ENCODE measurements around the gene LMAN2.

The LMAN2 gene

GRCh38 chr5:177349762-177350161 is 1.7 kb downstream of the LMAN2 start:
- Histone ChIP-seq H4K20me1 (ENCODE audit: insufficient read depth, low read length) (no peaks in the 10 kb centered on the region), H3K79me2 (ENCODE audit: insufficient read depth, low read length) (peaks cover 58% of the 10 kb centered on the region), H3K9me2 (ENCODE audit: low read depth, low read length) (no peaks in the 10 kb centered on the region), H3K4me1 (ENCODE audit: insufficient read depth, low read length, severe bottlenecking) (peaks cover 45% of the 10 kb centered on the region), H3K9me3 (ENCODE audit: low read length) (no peaks in the 10 kb centered on the region), H3K27me3 (ENCODE audit: insufficient read depth, low read length) (no peaks in the 10 kb centered on the region), H3K4me3 (ENCODE audit: low read depth, low read length, poor library complexity, severe bottlenecking) (peak overlapping the region; percentile 98), H3K27ac (ENCODE audit: low read depth, low read length, poor library complexity, severe bottlenecking) (no peak overlapping the region), H3F3A (ENCODE audit: insufficient read depth, low read length) (no peaks in the 10 kb centered on the region), H3K9ac (ENCODE audit: low read length) (peak overlapping the region; percentile 97; the same call in 1 of the 2 replicates), H2AFZ (ENCODE audit: low read length) (no peak overlapping the region), H3K4me2 (ENCODE audit: low read length) (peak overlapping the region; percentile 77), H3K36me3 (ENCODE audit: insufficient read depth, low read length) (peaks cover 35% of the 10 kb centered on the region; the same call in 1 of the 2 replicates)
- no peak for TF ChIP-seq EZH2 (IDR thresholded peaks at IDR 0.05; ENCODE audit: borderline replicate concordance, low read length)
- TF ChIP-seq CTCF (IDR thresholded peaks at IDR 0.05; ENCODE audit: low read length), result no peak

- Histone ChIP-seq H3K4me3 (ENCODE audit: low read depth, low read length, poor library complexity, severe bottlenecking) (peak overlapping the region; percentile 98), H3K4me2 (ENCODE audit: low read length) (peak overlapping the region; percentile 77), H3K4me1 (ENCODE audit: insufficient read depth, low read length, severe bottlenecking) (peaks cover 45% of the 10 kb centered on the region), H2AFZ (ENCODE audit: low read length) (no peak overlapping the region), H3K27ac (ENCODE audit: low read depth, low read length, poor library complexity, severe bottlenecking) (no peak overlapping the region), H4K20me1 (ENCODE audit: insufficient read depth, low read length) (no peaks in the 10 kb centered on the region), H3K79me2 (ENCODE audit: insufficient read depth, low read length) (peaks cover 58% of the 10 kb centered on the region), H3K9me3 (ENCODE audit: low read length) (no peaks in the 10 kb centered on the region), H3K36me3 (ENCODE audit: insufficient read depth, low read length) (peaks cover 37% of the 10 kb centered on the region; the same call in 1 of the 2 replicates), H3K9ac (ENCODE audit: low read length) (peak overlapping the region; percentile 37; the same call in 1 of the 2 replicates), H3F3A (ENCODE audit: insufficient read depth, low read length) (no peaks in the 10 kb centered on the region), H3K27me3 (ENCODE audit: insufficient read depth, low read length) (no peaks in the 10 kb centered on the region), H3K9me2 (ENCODE audit: low read depth, low read length) (no peaks in the 10 kb centered on the region)
- TF ChIP-seq EZH2 (IDR thresholded peaks at IDR 0.05; ENCODE audit: borderline replicate concordance, low read length) (no peak), CTCF (IDR thresholded peaks at IDR 0.05; ENCODE audit: low read length) (no peak)
These were observed 2.2 kb downstream of the LMAN2 start for GRCh38 chr5:177349362-177349647.

GRCh38 chr5:177347699-177348098 is 3.8 kb downstream of the LMAN2 start:
- no peaks in the 10 kb centered on the region for H3K27me3 ChIP-seq (ENCODE audit: insufficient read depth, low read length)
- H3K4me2 ChIP-seq (ENCODE audit: low read length), result peak overlapping the region; percentile 5; the same call in 1 of the 2 replicates
- no peak for TF ChIP-seq CTCF (IDR thresholded peaks at IDR 0.05; ENCODE audit: low read length)
- TF ChIP-seq EZH2 (IDR thresholded peaks at IDR 0.05; ENCODE audit: borderline replicate concordance, low read length), result no peak
- H2AFZ ChIP-seq (ENCODE audit: low read length), result no peak overlapping the region
- no peak overlapping the region for H3K27ac ChIP-seq (ENCODE audit: low read depth, low read length, poor library complexity, severe bottlenecking)
- peaks cover 48% of the 10 kb centered on the region for H3K36me3 ChIP-seq (ENCODE audit: insufficient read depth, low read length)
- H3K4me1 ChIP-seq (ENCODE audit: insufficient read depth, low read length, severe bottlenecking), result peaks cover 45% of the 10 kb centered on the region
- no peaks in the 10 kb centered on the region for H3K9me2 ChIP-seq (ENCODE audit: low read depth, low read length)
- no peak overlapping the region for H3K9ac ChIP-seq (ENCODE audit: low read length)
- H3K9me3 ChIP-seq (ENCODE audit: low read length), result peaks cover 4% of the 10 kb centered on the region; the same call in 1 of the 2 replicates
- no peak overlapping the region for H3K4me3 ChIP-seq (ENCODE audit: low read depth, low read length, poor library complexity, severe bottlenecking)
- peaks cover 64% of the 10 kb centered on the region for H3K79me2 ChIP-seq (ENCODE audit: insufficient read depth, low read length)
- H3F3A ChIP-seq (ENCODE audit: insufficient read depth, low read length), result no peaks in the 10 kb centered on the region
- H4K20me1 ChIP-seq (ENCODE audit: insufficient read depth, low read length), result no peaks in the 10 kb centered on the region
